UCSD-AML1 (cell line): ENCODE results near the gene RABGAP1L.
"Not testable (repeated sequence)": the region's sequence is repeated elsewhere in the genome, so short reads cannot be mapped to it uniquely, and the experiment has no call there.

Experiments
- DNase-seq: peaks from one replicate; lab custom pipeline; 2025; ENCODE audit not compliant: unreplicated experiment; lab: John Stamatoyannopoulos, UW

Gene RABGAP1L

GRCh38 chr1:174289644-174290310 lies 130.5 kb downstream of the RABGAP1L start:
- no peak for DNase-seq

- no peak for DNase-seq
Observed at GRCh38 chr1:174291059-174291458, 131.7 kb downstream of the RABGAP1L start.

GRCh38 chr1:174296309-174296708 lies 137.0 kb downstream of the RABGAP1L start:
- DNase-seq = no peak

GRCh38 chr1:174297351-174297750 lies 138.0 kb downstream of the RABGAP1L start:
- DNase-seq = no peak

- no peak for DNase-seq
Observed at GRCh38 chr1:174301295-174302077, 142.2 kb downstream of the RABGAP1L start.

- no peak for DNase-seq
Observed at GRCh38 chr1:174308604-174309003, 149.3 kb downstream of the RABGAP1L start.

- DNase-seq = no peak
Observed at GRCh38 chr1:174309490-174309889, 150.2 kb downstream of the RABGAP1L start.

GRCh38 chr1:174314433-174314832 lies 155.1 kb downstream of the RABGAP1L start:
- no peak for DNase-seq

- no peak for DNase-seq
Observed at GRCh38 chr1:174315239-174315638, 155.9 kb downstream of the RABGAP1L start.

GRCh38 chr1:174320897-174321296 lies 161.6 kb downstream of the RABGAP1L start:
- DNase-seq = not testable (repeated sequence)

- DNase-seq = no peak
Observed at GRCh38 chr1:174322202-174322862, 163.0 kb downstream of the RABGAP1L start.

- no peak for DNase-seq
Observed at GRCh38 chr1:174324493-174324892, 165.2 kb downstream of the RABGAP1L start.

GRCh38 chr1:174324939-174325338 lies 165.6 kb downstream of the RABGAP1L start:
- DNase-seq = no peak

- DNase-seq = no peak
Observed at GRCh38 chr1:174326278-174326677, 167.0 kb downstream of the RABGAP1L start.

- no peak for DNase-seq
Observed at GRCh38 chr1:174333437-174333836, 174.1 kb downstream of the RABGAP1L start.

- DNase-seq = no peak
Observed at GRCh38 chr1:174337000-174337681, 177.8 kb downstream of the RABGAP1L start.

- DNase-seq = not testable (repeated sequence)
Observed at GRCh38 chr1:174340404-174340803, 181.1 kb downstream of the RABGAP1L start.

GRCh38 chr1:174344162-174344561 lies 184.8 kb downstream of the RABGAP1L start:
- no peak for DNase-seq

GRCh38 chr1:174352117-174352516 lies 192.8 kb downstream of the RABGAP1L start:
- DNase-seq = no peak

- DNase-seq = no peak
Observed at GRCh38 chr1:174352883-174353608, 193.7 kb downstream of the RABGAP1L start.

- no peak for DNase-seq
Observed at GRCh38 chr1:174358344-174358743, 199.0 kb downstream of the RABGAP1L start.
